HG03571 (cell line): ENCODE results near the gene OTUD4.

Experiments
- ATAC-seq: cut with Tn5 transposase; IDR thresholded peaks from one replicate; pipeline ENCODE4 v1.9.1; 2021; ENCODE audit not compliant: unreplicated experiment

The OTUD4 gene

GRCh38 chr4:145130788-145131399 lies 49.5 kb downstream of the OTUD4 start:
- no peak for ATAC-seq

- no peak for ATAC-seq
Observed at GRCh38 chr4:145130130-145130529, 50.3 kb downstream of the OTUD4 start.

GRCh38 chr4:145125396-145125795 lies 55.0 kb downstream of the OTUD4 start:
- no peak for ATAC-seq

GRCh38 chr4:145108128-145108527 lies 72.3 kb downstream of the OTUD4 start:
- no peak for ATAC-seq

DNA sequence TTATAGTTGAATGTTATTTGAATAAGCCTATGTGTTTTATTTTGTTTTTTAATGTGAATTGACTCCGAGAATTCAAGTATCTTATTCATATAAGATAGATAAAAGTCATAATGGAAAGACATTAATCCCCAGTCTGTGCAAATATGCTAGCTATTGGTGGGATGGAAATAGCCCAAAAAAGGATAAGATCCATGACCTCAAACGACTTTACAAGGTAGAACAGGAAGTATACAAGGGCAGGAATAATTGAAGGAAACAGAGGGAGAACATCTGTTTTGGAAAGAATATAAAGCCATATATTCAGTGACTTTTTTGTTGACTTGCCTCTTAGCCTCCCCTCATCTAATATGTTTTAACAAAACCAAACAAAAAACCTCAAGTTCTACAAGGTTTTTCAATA lies 73.3 kb downstream of the OTUD4 start:
- no peak for ATAC-seq

GRCh38 chr4:145103496-145103895 lies 76.9 kb downstream of the OTUD4 start:
- no peak for ATAC-seq

DNA sequence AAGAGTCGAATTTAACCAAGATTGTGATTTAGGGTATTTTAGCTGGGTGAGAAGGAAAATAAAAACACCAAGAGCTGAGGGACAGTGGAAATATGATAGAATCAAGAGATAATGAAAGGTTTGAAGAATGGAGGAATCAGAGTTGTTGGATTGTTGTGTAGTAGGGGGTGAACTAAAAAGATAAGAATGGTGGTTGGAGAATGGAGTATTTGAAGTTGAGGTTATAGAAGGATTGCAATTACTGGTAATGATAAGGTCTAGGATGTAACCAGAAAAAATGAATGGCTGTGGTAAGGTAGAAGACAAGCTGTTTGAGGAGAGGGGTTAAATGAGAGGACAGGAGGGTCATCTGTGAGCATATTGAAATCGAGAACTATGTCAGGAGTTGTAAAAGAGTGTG lies 77.8 kb downstream of the OTUD4 start:
- no peak for ATAC-seq

DNA sequence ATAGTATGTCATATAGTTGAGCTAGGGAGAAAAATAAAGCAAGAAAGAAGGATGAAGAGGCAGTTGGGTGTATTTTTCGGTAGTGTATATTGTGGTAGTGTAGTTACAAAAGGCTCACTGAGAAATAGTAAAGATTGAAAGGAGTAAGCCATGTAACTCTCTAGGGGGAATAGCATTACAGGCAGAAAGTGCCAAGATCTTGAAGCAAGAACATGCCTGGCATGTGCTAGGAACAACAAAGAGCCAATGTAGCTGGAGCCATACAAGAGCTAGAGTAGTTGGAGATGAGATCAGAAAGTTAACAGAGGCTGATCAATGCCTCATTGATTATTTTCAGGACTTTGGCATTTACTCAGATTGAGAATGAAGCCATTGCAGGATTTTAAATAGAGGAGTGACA lies 79.3 kb downstream of the OTUD4 start:
- no peak for ATAC-seq

DNA sequence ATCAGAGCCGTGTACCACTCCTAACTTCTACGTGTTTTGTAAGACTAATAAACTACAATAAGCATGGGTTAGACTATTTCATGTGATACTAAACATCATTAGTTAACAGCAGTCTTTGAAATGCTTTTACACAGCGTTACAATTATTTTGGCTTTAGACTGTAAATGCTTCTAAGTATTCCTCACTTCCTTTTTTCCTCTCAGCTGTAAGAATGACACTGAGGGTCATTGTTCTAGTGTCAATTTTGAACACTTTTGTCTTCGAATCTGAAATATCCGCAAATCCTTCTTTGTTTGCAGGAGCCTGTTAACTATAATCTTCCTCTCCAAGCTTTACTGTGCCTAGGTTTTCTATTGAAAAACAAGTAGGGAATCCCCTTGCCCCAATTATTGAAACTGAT lies 80.7 kb downstream of the OTUD4 start:
- no peak for ATAC-seq

DNA sequence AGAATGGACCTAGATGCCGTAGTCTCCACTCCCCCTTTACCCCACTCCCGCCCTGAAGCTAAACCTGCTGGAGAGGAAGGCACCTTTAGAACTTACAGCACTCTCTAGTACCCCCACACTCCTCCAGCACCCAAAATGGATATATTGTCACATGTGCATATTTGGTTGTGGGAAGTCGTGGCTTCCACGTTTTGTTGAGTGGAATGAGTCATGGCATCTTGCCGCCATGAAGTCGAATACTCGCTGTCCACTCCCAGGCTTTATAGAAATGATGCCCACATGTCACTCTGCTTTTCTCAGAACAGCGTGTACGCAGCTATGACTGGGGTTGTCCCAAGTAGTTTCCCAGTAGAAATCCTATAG lies 81.7 kb downstream of the OTUD4 start:
- no peak for ATAC-seq

DNA sequence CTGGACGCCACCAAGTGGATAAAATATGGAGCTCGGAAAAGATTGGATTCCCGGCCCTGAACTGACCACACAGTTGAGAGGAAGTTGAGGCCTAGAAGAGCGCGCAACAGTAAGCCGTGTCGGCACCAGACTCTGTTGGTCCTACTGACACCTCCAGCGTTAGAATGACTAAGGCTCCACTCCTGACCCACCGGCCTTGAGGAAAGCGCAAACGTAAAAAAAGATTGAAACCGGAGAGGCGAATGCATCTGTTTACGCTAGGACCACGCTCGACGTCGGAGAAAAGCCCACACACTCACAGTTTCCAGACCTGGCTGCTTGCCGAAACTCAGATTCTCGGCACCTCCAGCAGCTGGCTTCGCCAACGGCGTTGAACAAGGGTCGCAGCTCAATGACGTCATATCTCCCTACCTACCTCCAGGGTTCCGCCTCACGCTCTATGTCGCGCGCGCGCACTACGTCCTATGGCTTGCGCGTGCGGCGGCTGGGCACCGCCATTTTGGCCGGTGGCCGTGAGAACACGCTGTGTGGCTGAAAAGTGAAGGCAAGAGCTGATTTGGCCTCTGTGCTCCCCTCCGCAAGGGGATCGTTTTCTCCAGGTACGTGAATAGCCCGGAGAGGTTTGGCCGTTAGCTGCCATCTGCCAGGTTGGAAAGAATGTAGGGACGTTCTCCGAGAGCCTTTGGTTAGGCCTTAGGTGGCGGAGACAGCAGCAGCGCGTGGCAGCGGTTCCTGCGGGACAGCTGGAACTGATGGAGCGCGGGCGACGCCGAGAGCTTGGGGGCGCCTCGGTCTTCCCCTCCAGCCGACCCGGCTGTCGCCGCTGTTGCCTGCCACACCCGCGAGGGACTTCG lies 82.3 kb downstream of the OTUD4 start, which contains the start of the genes ABCE1 and ANAPC10:
ABCE1 (plus strand) TSS at position 491 of the 854 bp plus-strand sequence. CDS start 6,102 bp downstream, outside the sequence.
ANAPC10 (minus strand) TSS at position 376 of the 854 bp plus-strand sequence. CDS start 2,097 bp downstream, outside the sequence.
- ATAC-seq: peak; percentile 78

DNA sequence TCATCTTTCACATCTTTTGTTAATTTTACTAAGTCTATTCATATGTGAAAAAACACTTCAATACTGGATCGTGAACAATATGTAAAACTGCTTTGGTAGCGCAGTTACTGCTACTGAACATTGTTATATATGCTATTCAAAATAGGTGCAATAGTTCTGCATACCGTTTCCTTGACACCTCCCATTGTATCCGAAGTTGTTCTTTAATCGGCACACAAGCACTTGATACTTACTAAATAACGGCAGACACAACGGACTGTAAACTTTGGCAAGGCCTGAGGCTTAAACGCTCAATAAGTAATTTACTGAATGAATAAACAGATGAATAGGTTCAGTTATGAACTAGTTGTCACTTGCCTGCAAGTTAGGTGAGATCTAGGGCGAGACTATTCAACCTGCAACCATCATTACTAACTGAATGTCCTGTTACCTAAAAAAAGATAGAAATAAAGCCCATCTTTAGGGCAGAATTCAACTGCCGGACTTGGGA lies 83.0 kb downstream of the OTUD4 start:
- ATAC-seq: peak; percentile 0

- ATAC-seq: no peak
Observed at GRCh38 chr4:145093638-145094037, 86.8 kb downstream of the OTUD4 start.

DNA sequence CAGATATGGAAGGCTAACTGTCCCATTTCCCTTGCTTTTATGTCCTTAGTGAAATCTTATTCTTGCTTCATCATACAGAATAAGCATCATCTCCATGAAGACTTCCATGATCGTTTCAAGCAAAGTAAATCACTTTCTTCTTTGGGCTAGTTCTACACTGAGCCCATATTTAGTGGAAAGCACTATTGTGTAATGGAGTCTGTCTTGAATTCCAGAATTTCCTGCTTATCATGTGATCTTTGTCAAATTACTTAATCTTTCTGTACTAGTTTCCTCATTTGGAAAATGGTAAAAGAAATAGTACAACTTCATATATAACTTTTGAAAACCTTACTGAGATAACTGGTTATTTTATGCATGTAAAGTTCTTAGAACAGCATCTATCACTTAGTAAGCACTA lies 90.0 kb downstream of the OTUD4 start:
- ATAC-seq: no peak

GRCh38 chr4:145083891-145084605 lies 96.3 kb downstream of the OTUD4 start:
- ATAC-seq: no peak
